DND-41 (cell line): ENCODE data around the gene TMPRSS3.
A peak's percentile ranks its signal among the peaks of the same experiment; 100 is the strongest.

Experiments used
- ATAC-seq: fragments of 200-7000 bp; cut with Tn5 transposase; 3 replicates; pipeline ENCODE4 v1.9.1; 2021; ENCODE audit warnings: low read depth; ENCODE audit not compliant: insufficient read depth
- DNase-seq: peaks from one replicate; pipeline ENCODE4 v3.0.0-alpha.2; 2020
- H2AFZ ChIP-seq: 2 replicates; pipeline ENCODE4 v1.6.0; 2012; ENCODE audit warnings: low read depth, low read length
- H3K27ac ChIP-seq: 2 replicates; pipeline ENCODE4 v1.5.1; 2012; ENCODE audit warnings: low read length, inconsistent platforms
- H3K27me3 ChIP-seq: fragments of 200-600 bp; sonication (generic); 2 replicates; pipeline ENCODE4 v1.6.0; 2012; ENCODE audit warnings: low read length, mild to moderate bottlenecking, inconsistent platforms; ENCODE audit not compliant: insufficient read depth, poor library complexity
- H3K36me3 ChIP-seq: 2 replicates; pipeline ENCODE4 v1.5.1; 2012; ENCODE audit warnings: low read length, inconsistent platforms; ENCODE audit not compliant: insufficient read depth
- H3K4me1 ChIP-seq: 2 replicates; pipeline ENCODE4 v1.5.1; 2012; ENCODE audit warnings: mild to moderate bottlenecking, low read length; ENCODE audit not compliant: insufficient read depth
- H3K4me2 ChIP-seq: 2 replicates; pipeline ENCODE4 v1.6.0; 2012; ENCODE audit warnings: mild to moderate bottlenecking, moderate library complexity, low read length, inconsistent platforms; ENCODE audit not compliant: insufficient read depth
- H3K4me3 ChIP-seq, 2 experiments: fragments of 200-600 bp in 1 of 2; shearing (Covaris generic) in 1 of 2; 2 replicates each; pipeline ENCODE4 v1.5.1; 2012 to 2016; ENCODE audit warnings: inconsistent platforms in 2 of 2, low read length in 2 of 2, mild to moderate bottlenecking in 2 of 2, low read depth in 1 of 2, moderate library complexity in 1 of 2
- H3K79me2 ChIP-seq: 2 replicates; pipeline ENCODE4 v1.6.0; 2012; ENCODE audit warnings: low read length, inconsistent platforms; ENCODE audit not compliant: insufficient read depth
- H3K9ac ChIP-seq: 2 replicates; pipeline ENCODE4 v1.6.0; 2012; ENCODE audit warnings: low read depth, mild to moderate bottlenecking, inconsistent platforms, low read length, moderate library complexity
- H3K9me3 ChIP-seq: 2 replicates; pipeline ENCODE4 v1.5.1; 2012; ENCODE audit warnings: low read length, moderate library complexity, mild to moderate bottlenecking, inconsistent platforms; ENCODE audit not compliant: insufficient read depth, severe bottlenecking
- H4K20me1 ChIP-seq: 2 replicates; pipeline ENCODE4 v1.6.0; 2012; ENCODE audit warnings: low read length; ENCODE audit not compliant: insufficient read depth
- CTCF ChIP-seq: IDR thresholded peaks from 2 replicates; pipeline ENCODE4 v1.5.1; 2012; ENCODE audit warnings: borderline replicate concordance, low read length, moderate library complexity, mild to moderate bottlenecking; ENCODE audit not compliant: poor library complexity, severe bottlenecking; ENCODE audit errors: extremely low read depth
- EZH2 ChIP-seq: IDR thresholded peaks from 3 replicates; pipeline ENCODE4 v1.6.1; 2012; ENCODE audit warnings: borderline replicate concordance, low read depth, mild to moderate bottlenecking, moderate library complexity, low read length, inconsistent platforms; ENCODE audit not compliant: severe bottlenecking

The TMPRSS3 gene

GRCh38 chr21:42437786-42438185 lies 41.9 kb upstream of the TMPRSS3 start:
- H3K27me3 ChIP-seq, result no peaks in the 10 kb centered on the region
- TF ChIP-seq CTCF (no peak), EZH2 (no peak)
- H4K20me1 ChIP-seq, result no peaks in the 10 kb centered on the region
- no peak overlapping the region for H2AFZ ChIP-seq
- no peaks in the 10 kb centered on the region for H3K4me1 ChIP-seq
- H3K27ac ChIP-seq, result peak overlapping the region; percentile 10; the same call in 1 of the 2 replicates
- ATAC-seq (no peak), DNase-seq (no peak)
- H3K36me3 ChIP-seq, result peaks cover 92% of the 10 kb centered on the region
- no peaks in the 10 kb centered on the region for H3K9me3 ChIP-seq
- H3K4me2 ChIP-seq, result no peak overlapping the region
- no peak overlapping the region for H3K9ac ChIP-seq
- H3K79me2 ChIP-seq, result no peaks in the 10 kb centered on the region
- no peak overlapping the region for H3K4me3 ChIP-seq

GRCh38 chr21:42436914-42437313 lies 41.1 kb upstream of the TMPRSS3 start:
- no peak for TF ChIP-seq EZH2
- TF ChIP-seq CTCF, result no peak
- Histone ChIP-seq H3K4me3 (no peak overlapping the region), H3K79me2 (no peaks in the 10 kb centered on the region), H3K36me3 (peaks cover 92% of the 10 kb centered on the region), H3K27me3 (no peaks in the 10 kb centered on the region), H3K4me2 (no peak overlapping the region), H3K27ac (no peak overlapping the region), H3K9me3 (peaks cover 8% of the 10 kb centered on the region), H2AFZ (no peak overlapping the region), H4K20me1 (no peaks in the 10 kb centered on the region), H3K9ac (no peak overlapping the region), H3K4me1 (no peaks in the 10 kb centered on the region)
- DNase-seq, result no peak
- ATAC-seq, result no peak

GRCh38 chr21:42435833-42436232 lies 40.0 kb upstream of the TMPRSS3 start:
- H3K9me3 ChIP-seq, result peaks cover 10% of the 10 kb centered on the region
- TF ChIP-seq CTCF (no peak), EZH2 (no peak)
- H4K20me1 ChIP-seq, result no peaks in the 10 kb centered on the region
- no peak overlapping the region for H3K27ac ChIP-seq
- peaks cover 94% of the 10 kb centered on the region for H3K36me3 ChIP-seq
- no peaks in the 10 kb centered on the region for H3K79me2 ChIP-seq
- ATAC-seq, result no peak
- H3K4me1 ChIP-seq, result no peaks in the 10 kb centered on the region
- no peak for DNase-seq
- H3K9ac ChIP-seq, result no peak overlapping the region
- H2AFZ ChIP-seq, result no peak overlapping the region
- H3K4me2 ChIP-seq, result no peak overlapping the region
- no peaks in the 10 kb centered on the region for H3K27me3 ChIP-seq
- no peak overlapping the region for H3K4me3 ChIP-seq

- ATAC-seq, result no peak
- TF ChIP-seq CTCF, result no peak
- TF ChIP-seq EZH2, result no peak
- Histone ChIP-seq H3K27ac (no peak overlapping the region), H3K4me2 (no peak overlapping the region), H3K36me3 (peaks cover 95% of the 10 kb centered on the region), H3K9me3 (peaks cover 10% of the 10 kb centered on the region), H3K9ac (no peak overlapping the region), H3K4me3 (no peak overlapping the region), H2AFZ (no peak overlapping the region), H3K4me1 (no peaks in the 10 kb centered on the region), H3K79me2 (no peaks in the 10 kb centered on the region), H4K20me1 (no peaks in the 10 kb centered on the region), H3K27me3 (no peaks in the 10 kb centered on the region)
- DNase-seq, result no peak
Measured at GRCh38 chr21:42435401-42435800, 39.5 kb upstream of the TMPRSS3 start.
